ENCODE results near the gene DENND1B. TPM values are rescaled to one million over a fixed set of nuclear protein-coding genes. Genes with fewer than 3 reads are reported as not detected.

DENND1B gene
- total and polyA plus RNA-seq, 2 of the 8 experiments (the other 6 are each of a cell fraction or from before 2014, with no cell fraction given), result 0.74 to 3.3 TPM

DNA sequence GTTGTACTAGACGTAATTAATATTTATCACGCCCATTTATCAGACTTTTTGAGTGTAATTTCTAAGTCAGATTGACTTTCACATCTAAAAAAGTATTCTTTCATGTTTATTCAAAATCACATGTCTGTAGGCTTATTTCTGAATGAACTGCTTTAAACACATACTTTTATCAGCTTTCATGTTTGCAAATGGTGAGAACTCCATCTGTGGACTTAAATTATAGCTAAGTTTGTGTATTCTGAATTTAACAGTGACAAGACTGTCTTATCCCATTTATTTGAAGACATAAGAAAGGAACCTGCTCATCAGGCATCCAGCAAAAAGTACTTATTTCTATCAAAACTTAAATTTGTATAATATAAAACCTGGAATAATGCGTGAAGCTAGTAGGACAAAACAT lies 69.3 kb downstream of the DENND1B start:
- Histone ChIP-seq H3K4ac (replicated peaks; ENCODE audit: insufficient read length, low read depth, low read length) (no peak overlapping the region), H2AK5ac (ENCODE audit: low read depth, low read length) (no peak overlapping the region), H3K9ac (replicated peaks in 1 of 4; ENCODE audit: extremely low read depth in 1 of 4, low read depth in 3 of 4, low read length in 3 of 4) (no peak overlapping the region), H2BK12ac (ENCODE audit: low read depth, low read length) (no peak overlapping the region), H2BK20ac (ENCODE audit: low read length) (no peak overlapping the region), H3K79me1 (ENCODE audit: low read depth, low read length) (no peaks in the 10 kb centered on the region), H4K20me1 (replicated peaks in 1 of 2; ENCODE audit: control insufficient read depth in 1 of 2, insufficient read depth in 2 of 2, low read length in 2 of 2) (no peaks in the 10 kb centered on the region), H3K4me2 (ENCODE audit: insufficient read depth in 1 of 2, low read depth in 2 of 2, low read length in 2 of 2) (no peak overlapping the region), H3K27me3 (replicated peaks in 1 of 4; ENCODE audit: control insufficient read depth in 3 of 4, extremely low read depth in 1 of 4, insufficient read depth in 3 of 4, low read length in 3 of 4) (no peaks in the 10 kb centered on the region), H2AFZ (ENCODE audit: low read length) (no peak overlapping the region), H3K18ac (ENCODE audit: extremely low read depth, low read length) (no peak overlapping the region), H3K79me2 (ENCODE audit: control insufficient read depth in 1 of 2, insufficient read depth in 2 of 2, low read length in 2 of 2) (no peaks in the 10 kb centered on the region), H3K4me3 (ENCODE audit: extremely low read depth in 1 of 4, insufficient read depth in 2 of 4, low read depth in 3 of 4, low read length in 4 of 4) (no peak overlapping the region), H3K23ac (ENCODE audit: insufficient read length) (no peak overlapping the region), H4K5ac (ENCODE audit: insufficient read length, low read depth, low read length) (no peak overlapping the region), H3K27ac (ENCODE audit: low read depth, low read length) (no peak overlapping the region), H4K91ac (replicated peaks; ENCODE audit: insufficient read length, low read length) (no peak overlapping the region), H2BK5ac (ENCODE audit: low read depth, low read length) (no peak overlapping the region), H2BK120ac (replicated peaks; ENCODE audit: low read depth, low read length) (no peak overlapping the region), H3K36me3 (ENCODE audit: control insufficient read depth in 2 of 4, insufficient read depth in 4 of 4, low read length in 3 of 4) (no peaks in the 10 kb centered on the region), H2BK15ac (ENCODE audit: low read length) (no peak overlapping the region), H3K9me3 (ENCODE audit: insufficient read depth in 2 of 2, low read depth in 1 of 2, low read length in 1 of 2) (no peaks in the 10 kb centered on the region), H3K23me2 (ENCODE audit: low read depth, low read length) (no peaks in the 10 kb centered on the region), H4K8ac (ENCODE audit: extremely low read depth, insufficient read depth, low read length) (no peak overlapping the region), H3K14ac (ENCODE audit: insufficient read length) (no peak overlapping the region), H3K4me1 (replicated peaks in 1 of 4; ENCODE audit: control insufficient read depth in 3 of 4, insufficient read depth in 4 of 4, low read length in 3 of 4) (no peaks in the 10 kb centered on the region), H3K56ac (replicated peaks; ENCODE audit: insufficient read length, low read depth, low read length) (no peak overlapping the region)
- ChIA-PET POLR2A (ENCODE audit: partially characterized antibody) (interaction anchor here (1.1 kb wide), 1 partner anchor 199 kb away, joined by 3 read pairs; no protein-coding TSS in a partner anchor), CTCF (ENCODE audit: partially characterized antibody) (interaction anchor here (1.1 to 1.3 kb wide), 2 partner anchors 51 to 163 kb away, joined by 3 to 4 read pairs; no protein-coding TSS in a partner anchor)
- no peak for FAIRE-seq
- no peak for TF ChIP-seq SIRT6 (IDR thresholded peaks at IDR 0.05; ENCODE audit: low read length)
- TF ChIP-seq, protein P1, sequence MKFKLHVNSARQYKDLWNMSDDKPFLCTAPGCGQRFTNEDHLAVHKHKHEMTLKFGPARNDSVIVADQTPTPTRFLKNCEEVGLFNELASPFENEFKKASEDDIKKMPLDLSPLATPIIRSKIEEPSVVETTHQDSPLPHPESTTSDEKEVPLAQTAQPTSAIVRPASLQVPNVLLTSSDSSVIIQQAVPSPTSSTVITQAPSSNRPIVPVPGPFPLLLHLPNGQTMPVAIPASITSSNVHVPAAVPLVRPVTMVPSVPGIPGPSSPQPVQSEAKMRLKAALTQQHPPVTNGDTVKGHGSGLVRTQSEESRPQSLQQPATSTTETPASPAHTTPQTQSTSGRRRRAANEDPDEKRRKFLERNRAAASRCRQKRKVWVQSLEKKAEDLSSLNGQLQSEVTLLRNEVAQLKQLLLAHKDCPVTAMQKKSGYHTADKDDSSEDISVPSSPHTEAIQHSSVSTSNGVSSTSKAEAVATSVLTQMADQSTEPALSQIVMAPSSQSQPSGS (IDR thresholded peaks at IDR 0.05; ENCODE audit: low read length), result no peak
- no peak for TF ChIP-seq EGR1 (IDR thresholded peaks at IDR 0.05; ENCODE audit: borderline replicate concordance, low read depth, low read length)
- TF ChIP-seq EZH2 (IDR thresholded peaks at IDR 0.05; ENCODE audit: low read depth, low read length, severe bottlenecking), result no peak
- no peak for TF ChIP-seq PHF8 (conservative IDR thresholded peaks at IDR 0.05; ENCODE audit: low read depth, low read length)
- TF ChIP-seq POU5F1 (IDR thresholded peaks at IDR 0.05; ENCODE audit: low read depth, low read length), result no peak
- TF ChIP-seq JUND (IDR thresholded peaks at IDR 0.05; ENCODE audit: low read length), result no peak
- 94% methylated on average over 3 of the region's 3 CpGs; no CpG with 5 or more reads in 1 of the 2 experiments for WGBS, 2 experiments (ENCODE audit: extremely low coverage in 1 of 2, insufficient coverage in 1 of 2, insufficient read length in 1 of 2, insufficient replicate concordance in 2 of 2, low coverage in 1 of 2, low lambda C conversion rate in 2 of 2, missing lambda C conversion rate in 1 of 2)
- no peak for DNase-seq (ENCODE audit: low read depth in 1 of 2, low spot score in 2 of 2)

All from H1 (cell line).